ENCODE measurements around the gene GMPR2. TPM values are rescaled to one million over a fixed set of nuclear protein-coding genes. Genes with fewer than 3 reads are reported as not detected.

The GMPR2 gene
- total and polyA plus RNA-seq, 2 of the 13 experiments (the other 11 are each of a cell fraction or from before 2014, with no cell fraction given) = 210 to 273 TPM

- TF ChIP-seq GMEB1 (CRISPR knock-in tag; IDR thresholded peaks at IDR 0.05; ENCODE audit: borderline replicate concordance) (no peak), RXRB (CRISPR knock-in tag; IDR thresholded peaks at IDR 0.05; ENCODE audit: borderline replicate concordance) (no peak), ZNF660 (CRISPR knock-in tag; IDR thresholded peaks at IDR 0.05; ENCODE audit: borderline replicate concordance, low read depth) (no peak), ZNF124 (CRISPR knock-in tag; IDR thresholded peaks at IDR 0.05) (no peak), MED13 (CRISPR knock-in tag; IDR thresholded peaks at IDR 0.05) (no peak), FLYWCH1 (CRISPR knock-in tag; IDR thresholded peaks at IDR 0.05) (no peak), KLF15 (CRISPR knock-in tag; IDR thresholded peaks at IDR 0.05; ENCODE audit: borderline replicate concordance) (no peak), BRCA1 (CRISPR knock-in tag; IDR thresholded peaks at IDR 0.05) (no peak), ZNF781 (CRISPR knock-in tag; IDR thresholded peaks at IDR 0.05; ENCODE audit: borderline replicate concordance, not compliant biosample characterization) (no peak)
Observed at GRCh38 chr14:24278424-24278823, 45.7 kb downstream of the GMPR2 start (continued).

- no peak overlapping the region for H3K27ac ChIP-seq (ENCODE audit: extremely low read length, insufficient read depth, low read length)
- no peak for ATAC-seq
- no peak for FAIRE-seq
- TF ChIP-seq CSRNP1 (CRISPR knock-in tag; IDR thresholded peaks at IDR 0.05) (no peak), ZBTB46 (CRISPR knock-in tag; IDR thresholded peaks at IDR 0.05; ENCODE audit: borderline replicate concordance) (no peak), MYPOP (CRISPR knock-in tag; IDR thresholded peaks at IDR 0.05) (no peak), ZNF891 (CRISPR knock-in tag; IDR thresholded peaks at IDR 0.05) (no peak), GTF3A (CRISPR knock-in tag; conservative IDR thresholded peaks at IDR 0.05) (no peak), NCOR1 (IDR thresholded peaks at IDR 0.05; ENCODE audit: borderline replicate concordance, low read length) (no peak), ATRX (CRISPR knock-in tag; IDR thresholded peaks at IDR 0.05; ENCODE audit: borderline replicate concordance) (no peak)
Observed at GRCh38 chr14:24279301-24280186, 46.8 kb downstream of the GMPR2 start.

More at GRCh38 chr14:24279301-24280186, 46.8 kb downstream of the GMPR2 start:
- CTCF ChIA-PET (ENCODE audit: low intra/inter-chr PET ratio, low total read pairs) = no interaction called here
- no peaks in the 10 kb centered on the region for H3K9me3 ChIP-seq (ENCODE audit: low read length)
- in situ Hi-C loops (cut with HindIII; ENCODE audit: extremely low pct_ligation_motif_present, low pct_unique_long_range_greater_than_20kb) = no loop called here
- DNase-seq (ENCODE audit: low spot score) = no peak
- H3K9ac ChIP-seq (ENCODE audit: insufficient read depth, low read depth, low read length) = no peak overlapping the region
- no peaks in the 10 kb centered on the region for H3K4me1 ChIP-seq (ENCODE audit: insufficient read depth, low read length)
- BruUV-seq (replicated peaks) = no TSS peak
- peaks cover 2% of the 10 kb centered on the region for H3K79me2 ChIP-seq (ENCODE audit: insufficient read depth, low read length)
- no peak overlapping the region for H2AFZ ChIP-seq (ENCODE audit: low read length)
- WGBS (ENCODE audit: low lambda C conversion rate) = 82% methylated on average over 11 of the region's 11 CpGs
- no peak overlapping the region for H3K4me2 ChIP-seq (ENCODE audit: low read depth, low read length)
- POLR2A ChIA-PET = interaction anchor here (0.9 to 4.8 kb wide), 4 partner anchors 9 to 84 kb away, joined by 3 to 27 read pairs (median 3); partner anchors contain the start of genes RABGGTA and TM9SF1
- no peaks in the 10 kb centered on the region for H3K27me3 ChIP-seq (ENCODE audit: control insufficient read depth in 1 of 2, insufficient read depth in 2 of 2, low read length in 2 of 2)
- H4K20me1 ChIP-seq (ENCODE audit: insufficient read depth, low read length) = no peaks in the 10 kb centered on the region
- intact Hi-C loops (cut with micrococcal nuclease; ENCODE audit: unreplicated experiment) = no loop called here
- no peaks in the 10 kb centered on the region for H3K36me3 ChIP-seq (replicated peaks in 1 of 2; ENCODE audit: control insufficient read depth in 1 of 2, insufficient read depth in 2 of 2, low read length in 2 of 2)
- H3K4me3 ChIP-seq (replicated peaks in 1 of 3; ENCODE audit: insufficient read depth in 1 of 3, low read depth in 2 of 3, low read length in 3 of 3) = no peak overlapping the region
